Hematopoietic multipotent progenitor cell treated with erythropoietin and hydrocortisone succinate and interleukin-3 and kit ligand, for 17 days (in vitro differentiated cells): Measurements from ENCODE around the gene RNASEH1.
A peak's percentile ranks its signal among the peaks of the same experiment; 100 is the strongest.

ENCODE experiments used
- DNase-seq: peaks from one replicate; pipeline ENCODE4 v3.0.0-alpha.2; 2015; ENCODE audit warnings: low spot score

Gene RNASEH1

GRCh38 chr2:3558205-3559014, at the start of gene RNASEH1:
Gene RNASEH1 (minus strand): TSS chr2:3558333. CDS start chr2:3558260, 73 bp downstream.
- peak; percentile 98 for DNase-seq

GRCh38 chr2:3606370-3607201, 48.5 kb upstream of the RNASEH1 start:
- DNase-seq = no peak

GRCh38 chr2:3606028-3606369, 47.9 kb upstream of the RNASEH1 start:
- DNase-seq = no peak

- no peak for DNase-seq
These were observed 47.1 kb upstream of the RNASEH1 start for GRCh38 chr2:3604991-3605961.

- DNase-seq = no peak
These were observed 46.2 kb upstream of the RNASEH1 start for GRCh38 chr2:3604207-3604877.

GRCh38 chr2:3603536-3604206, 45.5 kb upstream of the RNASEH1 start:
- DNase-seq = no peak

GRCh38 chr2:3602553-3603339, 44.6 kb upstream of the RNASEH1 start:
- DNase-seq = no peak

GRCh38 chr2:3601561-3602271, 43.6 kb upstream of the RNASEH1 start:
- no peak for DNase-seq

GRCh38 chr2:3600256-3600855, 42.2 kb upstream of the RNASEH1 start:
- DNase-seq = no peak

- no peak for DNase-seq
These were observed 41.0 kb upstream of the RNASEH1 start for GRCh38 chr2:3598912-3599854.

- no peak for DNase-seq
These were observed 40.2 kb upstream of the RNASEH1 start for GRCh38 chr2:3598197-3598910.

GRCh38 chr2:3597567-3597966, 39.4 kb upstream of the RNASEH1 start:
- DNase-seq = no peak

- DNase-seq = no peak
These were observed 38.8 kb upstream of the RNASEH1 start for GRCh38 chr2:3596901-3597417.

GRCh38 chr2:3595985-3596384, 37.9 kb upstream of the RNASEH1 start:
- no peak for DNase-seq

- DNase-seq = no peak
These were observed 37.3 kb upstream of the RNASEH1 start for GRCh38 chr2:3595404-3595803.

- no peak for DNase-seq
These were observed 36.6 kb upstream of the RNASEH1 start, which contains the start of gene COLEC11 for GRCh38 chr2:3594493-3595281. Gene COLEC11 (plus strand): TSS chr2:3595112. CDS start chr2:3604341, 9,229 bp downstream.
